HG03575 (cell line): ENCODE measurements around the gene FGF12.
"Not testable (repeated sequence)": the region's sequence is repeated elsewhere in the genome, so short reads cannot be mapped to it uniquely, and the experiment has no call there.

Source experiments
- ATAC-seq: cut with Tn5 transposase; IDR thresholded peaks from one replicate; pipeline ENCODE4 v1.9.1; 2021; ENCODE audit not compliant: unreplicated experiment, insufficient number of reproducible peaks, low FRiP score; ENCODE audit errors: extremely low read depth

Gene FGF12

GRCh38 chr3:192611411-192611810, 115.9 kb downstream of the FGF12 start:
- ATAC-seq = no peak

DNA sequence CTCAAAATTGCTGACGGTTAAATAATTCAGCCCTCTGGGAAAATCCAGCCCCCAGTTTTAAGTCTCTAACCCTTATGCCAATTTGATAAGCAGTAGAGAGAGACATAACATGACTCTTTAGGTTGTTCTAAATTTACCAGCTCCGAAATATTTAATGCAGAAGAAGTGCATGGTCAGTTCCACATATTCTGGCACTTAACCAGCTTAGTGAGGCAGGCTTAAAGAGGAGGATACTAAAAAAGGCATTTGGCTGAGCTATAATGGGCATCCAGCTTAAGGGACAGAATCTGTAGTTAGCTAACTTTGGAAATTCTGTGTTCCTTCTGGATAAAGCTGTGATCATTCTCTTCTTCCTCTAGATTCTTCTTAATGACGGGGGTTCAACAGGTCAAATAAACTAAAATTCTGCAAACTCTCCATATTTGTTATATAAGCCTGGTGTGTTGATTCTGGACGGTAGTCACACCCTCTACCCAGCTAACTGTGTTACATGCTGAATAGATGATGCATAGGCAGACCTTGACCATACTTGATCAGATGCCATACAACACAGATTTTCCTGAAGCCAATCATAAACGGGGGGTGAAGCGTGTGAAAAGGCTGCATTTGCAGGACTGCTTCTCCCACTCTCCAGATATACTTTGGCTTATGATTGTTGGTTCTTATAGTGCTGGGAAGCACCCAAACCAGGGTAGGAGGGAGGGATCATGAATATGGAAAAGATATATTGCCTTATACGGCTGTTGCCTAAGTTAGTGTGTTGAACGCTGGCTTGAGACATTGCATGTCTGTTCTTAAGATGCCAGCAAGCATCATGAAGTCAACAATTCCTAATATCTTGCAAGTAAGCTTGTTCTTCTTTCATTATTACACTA, 118.4 kb downstream of the FGF12 start:
- no peak for ATAC-seq

- no peak for ATAC-seq
These were observed 119.5 kb downstream of the FGF12 start for GRCh38 chr3:192607798-192608197.

- ATAC-seq = no peak
These were observed 129.4 kb downstream of the FGF12 start for GRCh38 chr3:192597913-192598312.

- no peak for ATAC-seq
These were observed 129.8 kb downstream of the FGF12 start for GRCh38 chr3:192597506-192597905.

DNA sequence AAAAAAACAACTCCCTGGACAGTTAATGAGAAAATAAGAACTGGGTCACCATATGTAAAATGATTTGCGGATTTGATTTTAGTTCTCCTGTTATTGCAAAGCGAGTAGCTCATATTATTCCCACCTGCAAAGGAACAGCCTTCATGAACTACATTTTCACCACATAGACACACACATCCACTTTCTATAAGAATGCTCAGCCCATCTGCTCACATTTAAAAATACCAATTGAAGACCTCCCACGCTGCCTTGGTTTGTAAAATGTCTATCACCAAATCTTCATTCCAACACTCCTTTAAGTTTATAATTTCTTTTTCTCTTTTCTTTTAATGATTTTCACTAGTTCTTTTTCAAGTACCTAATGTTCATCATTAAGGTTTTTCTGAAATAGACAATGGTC, 148.6 kb downstream of the FGF12 start:
- no peak for ATAC-seq

DNA sequence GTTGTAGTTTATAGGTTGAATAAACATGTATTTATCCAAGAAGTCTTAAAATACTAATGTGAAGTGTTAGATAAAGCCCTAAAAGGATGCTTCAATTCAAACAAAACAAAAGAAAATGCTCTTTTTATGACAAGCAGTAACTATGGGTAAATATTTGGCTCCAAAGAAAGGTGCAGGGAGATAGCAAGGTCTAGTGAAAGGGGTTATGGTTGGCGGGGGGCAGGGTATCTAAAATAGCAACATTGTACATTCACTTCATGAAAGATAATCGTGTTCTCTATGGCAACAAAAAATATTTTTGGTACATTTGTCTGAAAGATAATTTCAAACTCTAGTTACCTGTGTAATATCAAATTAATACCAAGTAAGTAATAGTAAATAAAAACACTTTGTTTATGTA, 149.5 kb downstream of the FGF12 start:
- ATAC-seq = no peak

- ATAC-seq = no peak
These were observed 150.1 kb downstream of the FGF12 start for GRCh38 chr3:192577271-192577670.

- ATAC-seq = not testable (repeated sequence)
These were observed 150.6 kb downstream of the FGF12 start for GRCh38 chr3:192576704-192577103.

GRCh38 chr3:192575879-192576506, 151.3 kb downstream of the FGF12 start:
- no peak for ATAC-seq

DNA sequence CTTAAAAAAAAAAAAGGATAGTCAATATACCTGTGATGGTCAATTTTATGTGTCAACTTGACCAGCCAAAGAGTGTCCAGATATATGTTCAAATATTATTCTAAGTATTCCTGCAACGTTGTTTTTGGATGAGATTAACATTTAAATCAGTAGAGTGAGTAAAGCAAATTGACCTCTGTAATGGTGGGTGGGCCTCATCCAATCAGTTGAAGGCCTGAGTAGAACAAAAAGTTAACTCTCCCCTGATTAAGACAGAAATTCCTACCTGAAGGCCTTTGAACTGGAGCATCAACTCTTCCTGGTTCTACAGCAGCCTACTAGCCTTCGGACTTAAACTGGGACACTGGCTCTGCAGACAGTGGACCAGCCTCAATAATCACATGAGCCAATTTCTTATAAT, 154.1 kb downstream of the FGF12 start:
- no peak for ATAC-seq

DNA sequence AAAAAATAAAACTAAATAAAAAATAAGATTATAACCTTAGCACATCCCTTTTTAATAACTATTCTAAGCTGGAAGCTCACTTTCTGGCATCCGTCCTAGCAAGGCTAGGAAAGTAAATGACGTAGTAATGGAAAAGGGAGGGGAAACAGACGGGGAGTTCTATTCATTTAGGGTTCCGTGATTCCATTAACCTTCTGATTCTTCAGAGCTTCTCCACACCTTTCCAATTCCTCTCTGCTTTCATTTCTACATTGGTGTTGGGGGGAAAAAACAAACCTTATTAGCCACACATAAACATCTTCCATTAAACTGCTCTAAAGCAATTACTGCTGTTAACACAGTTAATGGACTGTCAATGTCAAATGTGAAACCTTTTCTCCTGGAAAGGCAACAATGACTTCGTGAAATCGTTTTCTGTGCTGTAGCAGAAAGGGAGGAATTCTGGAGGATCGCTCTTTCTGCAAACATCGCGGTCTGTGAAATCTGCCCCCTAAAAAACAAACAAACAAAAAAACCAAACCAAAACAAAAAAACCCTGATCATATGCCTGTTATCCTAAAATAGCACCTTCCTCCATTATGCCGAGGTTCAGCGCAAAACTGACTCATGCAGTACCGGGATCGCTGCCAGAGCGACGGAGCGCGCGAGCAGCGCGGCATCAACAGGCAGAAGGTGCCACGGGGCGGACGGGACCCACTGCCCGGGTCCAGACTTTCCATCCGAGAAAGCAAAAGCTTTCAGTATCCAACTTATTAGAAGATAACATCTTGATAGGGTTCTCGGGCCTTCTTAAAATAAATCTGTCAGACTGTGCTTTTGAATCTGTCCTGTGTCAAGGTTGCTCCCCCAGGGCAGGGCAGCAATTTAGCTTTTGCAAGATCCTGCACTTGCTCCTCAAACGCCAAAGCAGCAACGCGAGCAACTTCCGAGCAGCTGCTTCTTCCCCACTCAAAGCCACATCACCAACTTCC, 156.2 kb downstream of the FGF12 start:
- ATAC-seq = no peak

GRCh38 chr3:192570315-192570714, 157.0 kb downstream of the FGF12 start:
- ATAC-seq = no peak

- peak; percentile 85 for ATAC-seq
These were observed 160.5 kb downstream of the FGF12 start for GRCh38 chr3:192566706-192567290.

GRCh38 chr3:192564611-192565010, 162.7 kb downstream of the FGF12 start:
- no peak for ATAC-seq

- no peak for ATAC-seq
These were observed 163.9 kb downstream of the FGF12 start for GRCh38 chr3:192563417-192563816.

DNA sequence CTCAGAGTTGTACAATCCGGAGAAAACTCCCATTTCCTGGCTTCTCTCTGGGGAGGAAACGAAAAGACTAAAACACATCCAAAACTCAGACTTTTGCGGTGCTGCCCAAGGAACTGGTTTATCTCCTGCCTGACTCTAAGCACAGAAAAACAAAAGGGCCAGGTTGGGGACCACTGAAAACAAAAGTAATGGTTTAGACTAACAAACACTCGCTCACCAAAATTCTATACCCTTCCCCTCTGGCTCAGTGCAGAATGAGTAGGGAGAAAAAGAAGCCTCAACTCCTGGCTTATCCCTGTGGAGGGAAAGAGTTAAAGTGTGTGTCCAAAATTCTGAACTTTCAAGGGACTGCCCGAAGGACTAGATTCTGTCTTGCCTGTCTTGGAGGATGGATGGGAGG, 173.6 kb downstream of the FGF12 start:
- no peak for ATAC-seq

- ATAC-seq = no peak
These were observed 177.0 kb downstream of the FGF12 start for GRCh38 chr3:192550356-192550755.

GRCh38 chr3:192545333-192545732, 182.0 kb downstream of the FGF12 start:
- no peak for ATAC-seq
